Subcutaneous abdominal adipose tissue (tissue), 5 donors: ENCODE measurements around the gene SERTAD2.

Source experiments
- H3K27ac ChIP-seq: one replicate; pipeline ENCODE4 v1.7.0; 2013; ENCODE audit warnings: low read depth, mild to moderate bottlenecking, inconsistent platforms, low read length, moderate library complexity
- H3K27me3 ChIP-seq, 5 donors: one replicate each; pipeline ENCODE4 v1.7.0; 2013; ENCODE audit warnings: low read length in 5 of 5, inconsistent platforms in 1 of 5; ENCODE audit not compliant: control insufficient read depth in 5 of 5, insufficient read depth in 4 of 5
- H3K36me3 ChIP-seq, 5 donors: one replicate each; pipeline ENCODE4 v1.7.0; 2013; ENCODE audit warnings: low read length in 5 of 5; ENCODE audit not compliant: control insufficient read depth in 5 of 5, insufficient read depth in 5 of 5
- H3K4me1 ChIP-seq, 5 donors: one replicate each; pipeline ENCODE4 v1.7.0; 2013; ENCODE audit warnings: low read length in 5 of 5, mild to moderate bottlenecking in 3 of 5, moderate library complexity in 1 of 5; ENCODE audit not compliant: control insufficient read depth in 5 of 5, insufficient read depth in 5 of 5
- H3K4me3 ChIP-seq, 5 donors: one replicate each; pipeline ENCODE4 v1.7.0; 2013; ENCODE audit warnings: low read length in 5 of 5, low read depth in 1 of 5
- H3K9ac ChIP-seq, 5 donors: one replicate each; pipeline ENCODE4 v1.7.0; 2013; ENCODE audit warnings: low read length in 5 of 5, mild to moderate bottlenecking in 4 of 5, moderate library complexity in 3 of 5
- H3K9me3 ChIP-seq, 5 donors: one replicate each; pipeline ENCODE4 v1.7.0; 2013; ENCODE audit warnings: low read length in 5 of 5; ENCODE audit not compliant: control insufficient read depth in 5 of 5
- donor health status: healthy.
- donor health status: healthy.
- donor health status: healthy.
- donor health status: healthy.
- donor health status: healthy.

SERTAD2 gene

GRCh38 chr2:64659252-64659651 is 5.5 kb upstream of the SERTAD2 start:
- Histone ChIP-seq H3K9ac (no peak overlapping the region), H3K4me3 (no peak overlapping the region), H3K9me3 (no peaks in the 10 kb centered on the region)

DNA sequence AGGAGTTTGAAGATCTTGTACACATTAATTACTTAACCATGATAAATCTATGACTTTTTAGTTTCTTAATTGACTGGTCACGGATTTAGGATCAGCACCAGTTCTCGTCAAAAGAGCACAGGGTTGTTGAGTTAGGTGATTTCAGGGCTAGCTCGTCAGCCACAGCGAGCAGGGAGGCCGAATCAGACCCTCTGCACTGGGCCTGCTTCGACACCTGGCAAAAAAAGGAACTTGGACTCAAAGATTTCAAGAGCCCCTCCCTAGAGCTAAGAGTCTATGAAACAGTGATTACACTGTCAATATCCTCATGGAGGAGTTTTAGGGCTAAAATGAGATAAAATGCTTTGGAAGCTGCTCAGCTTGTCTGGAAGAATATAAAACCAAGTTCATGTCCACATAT is 4.6 kb upstream of the SERTAD2 start:
- no peak overlapping the region for H3K4me3 ChIP-seq

More at GRCh38 chr2:64659252-64659651, 5.5 kb upstream of the SERTAD2 start:
- H3K27me3 ChIP-seq, result no peaks in the 10 kb centered on the region
- H3K27ac ChIP-seq, result no peak overlapping the region
- peaks cover 0 to 20% (median 13%) of the 10 kb centered on the region in 5 donors for H3K4me1 ChIP-seq
- no peaks in the 10 kb centered on the region for H3K36me3 ChIP-seq

DNA sequence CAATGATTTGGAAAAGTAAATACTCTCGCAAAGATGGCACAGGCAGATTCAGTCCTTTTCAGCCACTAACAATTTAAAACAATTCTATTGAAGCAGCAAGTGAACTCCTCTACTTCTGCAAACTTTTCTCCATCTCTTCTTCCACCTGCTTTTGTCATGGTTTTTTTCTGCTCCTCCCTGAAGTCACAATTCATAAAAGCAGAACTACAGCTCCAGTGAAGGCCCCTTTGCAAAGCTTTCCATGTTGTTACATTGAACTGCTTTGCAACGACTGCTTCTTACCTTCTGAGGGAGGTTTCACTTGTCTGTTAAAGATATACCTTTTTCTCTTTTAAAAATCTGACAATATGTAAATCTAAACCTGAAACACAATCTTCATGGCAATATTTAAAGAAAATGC is 3.7 kb upstream of the SERTAD2 start:
- no peaks in the 10 kb centered on the region for H3K9me3 ChIP-seq
- H3K4me3 ChIP-seq, result no peak overlapping the region
- H3K36me3 ChIP-seq, result no peaks in the 10 kb centered on the region
- no peak overlapping the region for H3K9ac ChIP-seq
- no peaks in the 10 kb centered on the region for H3K27me3 ChIP-seq
- no peak overlapping the region for H3K27ac ChIP-seq
- H3K4me1 ChIP-seq, result peaks cover 1 to 27% (median 15%) of the 10 kb centered on the region in 5 donors

More for the DNA sequence above, 4.6 kb upstream of the SERTAD2 start:
- H3K36me3 ChIP-seq, result no peaks in the 10 kb centered on the region
- H3K4me1 ChIP-seq, result peaks cover 0 to 20% (median 13%) of the 10 kb centered on the region in 5 donors
- H3K27ac ChIP-seq, result no peak overlapping the region
- no peak overlapping the region for H3K9ac ChIP-seq
- H3K9me3 ChIP-seq, result no peaks in the 10 kb centered on the region
- no peaks in the 10 kb centered on the region for H3K27me3 ChIP-seq

DNA sequence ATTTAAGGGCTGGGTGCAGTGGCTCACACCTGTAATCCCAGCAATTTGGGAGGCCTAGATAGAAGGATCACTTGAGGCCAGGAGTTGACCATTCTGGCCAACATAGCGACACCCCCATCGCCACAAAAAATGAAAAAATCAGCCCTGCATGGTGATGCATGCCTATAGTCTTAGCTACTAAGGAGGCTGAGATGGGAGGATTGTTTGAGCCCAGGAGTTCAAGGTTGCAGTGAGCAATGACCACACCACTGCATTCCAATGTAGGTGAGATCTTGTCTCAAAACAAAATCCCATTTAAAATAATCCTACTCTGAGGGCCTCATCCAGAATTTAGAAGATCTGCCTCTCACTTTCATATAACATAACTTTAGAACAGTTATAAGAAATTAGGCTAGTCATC is 2.7 kb upstream of the SERTAD2 start:
- Histone ChIP-seq H3K4me3 (no peak overlapping the region), H3K27ac (no peak overlapping the region), H3K36me3 (no peaks in the 10 kb centered on the region), H3K4me1 (peaks cover 4 to 35% (median 24%) of the 10 kb centered on the region in 5 donors), H3K9me3 (no peaks in the 10 kb centered on the region), H3K9ac (no peak overlapping the region), H3K27me3 (no peaks in the 10 kb centered on the region)

- H3K9me3 ChIP-seq, result no peaks in the 10 kb centered on the region
- no peak overlapping the region for H3K9ac ChIP-seq
- H3K36me3 ChIP-seq, result no peaks in the 10 kb centered on the region
- no peak overlapping the region for H3K4me3 ChIP-seq
- peaks cover 4 to 36% (median 27%) of the 10 kb centered on the region in 5 donors for H3K4me1 ChIP-seq
- H3K27me3 ChIP-seq, result no peaks in the 10 kb centered on the region
- H3K27ac ChIP-seq, result no peak overlapping the region
Measured at GRCh38 chr2:64655873-64656272, 2.2 kb upstream of the SERTAD2 start.

DNA sequence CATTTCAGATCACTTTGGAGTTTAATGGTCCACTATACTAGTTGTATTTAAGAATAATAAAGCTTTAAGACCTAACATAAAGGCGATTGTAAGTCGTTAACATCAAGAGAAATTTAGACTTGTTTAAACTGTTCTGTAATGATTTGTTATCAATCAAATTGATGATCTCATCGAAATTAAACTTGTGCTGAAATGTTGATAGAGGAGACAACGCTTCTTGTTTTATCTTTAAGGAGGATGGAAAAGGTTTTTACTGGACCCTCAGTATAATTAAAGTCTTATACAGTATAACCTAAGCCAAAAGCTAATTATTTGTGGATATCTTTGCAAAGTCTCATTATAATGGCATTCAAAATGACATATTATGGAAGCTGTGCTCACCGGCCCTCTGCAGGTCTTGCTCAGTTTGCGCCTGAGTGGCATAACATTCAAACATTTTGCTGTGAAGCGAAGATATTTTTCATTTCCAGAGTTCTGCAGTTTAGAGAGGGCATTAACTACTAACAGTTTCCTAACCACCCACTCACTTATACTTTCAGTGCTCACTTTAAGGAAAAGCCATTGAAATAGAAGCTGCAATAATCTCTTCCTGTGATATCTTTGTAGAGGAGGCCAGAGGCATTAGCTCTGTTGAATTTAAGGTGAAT is 1.4 kb upstream of the SERTAD2 start:
- Histone ChIP-seq H3K4me3 (peak overlapping the region in 4 of 5 donors; percentile 56 to 89 (median 82)), H3K27ac (peak overlapping the region; percentile 97), H3K27me3 (no peaks in the 10 kb centered on the region), H3K9me3 (no peaks in the 10 kb centered on the region), H3K36me3 (no peaks in the 10 kb centered on the region), H3K9ac (peak overlapping the region in 4 of 5 donors; percentile 73 to 95 (median 84)), H3K4me1 (peaks cover 4 to 43% (median 32%) of the 10 kb centered on the region in 5 donors)

GRCh38 chr2:64654063-64654811 is 524 bp upstream of the SERTAD2 start:
- peak overlapping the region; percentile 73 to 95 (median 86) for H3K9ac ChIP-seq
- H3K27me3 ChIP-seq, result no peaks in the 10 kb centered on the region
- H3K4me3 ChIP-seq, result peak overlapping the region; percentile 56 to 89 (median 83)
- H3K4me1 ChIP-seq, result peaks cover 4 to 51% (median 40%) of the 10 kb centered on the region in 5 donors
- no peaks in the 10 kb centered on the region for H3K36me3 ChIP-seq
- no peaks in the 10 kb centered on the region for H3K9me3 ChIP-seq
- peak overlapping the region; percentile 97 for H3K27ac ChIP-seq

GRCh38 chr2:64652231-64653108 is 1.2 kb downstream of the SERTAD2 start:
- peak overlapping the region; percentile 81 to 94 (median 87) for H3K9ac ChIP-seq

DNA sequence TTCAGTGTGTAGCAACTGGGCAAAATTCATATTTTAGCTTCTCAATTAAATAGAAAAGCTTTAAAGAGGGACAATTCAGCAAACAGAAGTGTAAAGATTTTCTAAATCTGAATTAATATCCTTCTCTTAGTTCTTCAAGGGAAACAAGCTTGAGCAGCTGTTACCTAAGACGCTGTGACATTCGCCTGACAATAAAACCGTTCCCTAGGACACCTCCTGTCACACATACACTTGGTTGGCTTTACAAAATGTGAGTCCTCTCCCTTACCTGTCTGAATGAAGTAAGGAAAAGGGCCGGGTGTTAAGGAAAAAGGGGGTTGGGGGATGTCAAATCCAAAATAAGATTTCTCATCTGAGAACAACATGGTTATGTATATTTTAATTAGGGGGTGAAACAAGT is 2.1 kb downstream of the SERTAD2 start:
- H3K4me3 ChIP-seq, result no peak overlapping the region
- H3K27ac ChIP-seq, result peak overlapping the region; percentile 99
- no peaks in the 10 kb centered on the region for H3K36me3 ChIP-seq
- peaks cover 6 to 59% (median 51%) of the 10 kb centered on the region in 5 donors for H3K4me1 ChIP-seq
- H3K9ac ChIP-seq, result peak overlapping the region in 4 of 5 donors; percentile 69 to 94 (median 88)
- no peaks in the 10 kb centered on the region for H3K9me3 ChIP-seq
- no peaks in the 10 kb centered on the region for H3K27me3 ChIP-seq

More at GRCh38 chr2:64652231-64653108, 1.2 kb downstream of the SERTAD2 start:
- Histone ChIP-seq H3K9me3 (no peaks in the 10 kb centered on the region), H3K27ac (peak overlapping the region; percentile 99), H3K4me1 (peaks cover 6 to 51% (median 47%) of the 10 kb centered on the region in 5 donors), H3K4me3 (peak overlapping the region; percentile 76 to 90 (median 89)), H3K27me3 (no peaks in the 10 kb centered on the region), H3K36me3 (no peaks in the 10 kb centered on the region)
